Panc1 (cell line): Measurements from ENCODE around the gene RHPN2.
"Not testable (repeated sequence)": the region's sequence is repeated elsewhere in the genome, so short reads cannot be mapped to it uniquely, and the experiment has no call there.

Source experiments
- CTCF ChIP-seq: fragments of 450-650 bp; IDR thresholded peaks from 2 replicates; pipeline ENCODE4 v1.5.1; 2017; ENCODE audit warnings: mild to moderate bottlenecking
- POLR2AphosphoS5 ChIP-seq: IDR thresholded peaks from 2 replicates; pipeline ENCODE4 v1.6.1; 2012; ENCODE audit warnings: mild to moderate bottlenecking, low read depth, low read length, moderate library complexity
- REST ChIP-seq, 2 experiments: IDR thresholded peaks; 2 replicates each; pipeline ENCODE4 v1.6.1; 2011 to 2012; ENCODE audit warnings: low read depth in 2 of 2, control low read depth in 1 of 2, low read length in 1 of 2, mild to moderate bottlenecking in 1 of 2, moderate library complexity in 1 of 2; ENCODE audit not compliant: insufficient read depth in 1 of 2
- SIN3A ChIP-seq: IDR thresholded peaks from 2 replicates; pipeline ENCODE4 v1.6.1; 2012; ENCODE audit warnings: low read depth, mild to moderate bottlenecking, low read length, moderate library complexity, borderline replicate concordance; ENCODE audit not compliant: insufficient read depth

- not testable (repeated sequence) for TF ChIP-seq CTCF; POLR2AphosphoS5; REST (IDR thresholded peaks at IDR 0.05; ENCODE audit: insufficient read depth in 1 of 2, low read depth in 2 of 2, low read length in 1 of 2); SIN3A
Observed at GRCh38 chr19:32988254-32988653, 76.4 kb downstream of the RHPN2 start.
